ENCODE measurements around the gene MUSTN1. TPM values are rescaled to one million over a fixed set of nuclear protein-coding genes. Genes with fewer than 3 reads are reported as not detected.

Gene MUSTN1
- total RNA-seq (2014; rRNA removed; shearing (Covaris generic); ENCODE audit: low replicate concordance), result 2.4 TPM in 1 of 2 replicates, not detected in the other

DNA sequence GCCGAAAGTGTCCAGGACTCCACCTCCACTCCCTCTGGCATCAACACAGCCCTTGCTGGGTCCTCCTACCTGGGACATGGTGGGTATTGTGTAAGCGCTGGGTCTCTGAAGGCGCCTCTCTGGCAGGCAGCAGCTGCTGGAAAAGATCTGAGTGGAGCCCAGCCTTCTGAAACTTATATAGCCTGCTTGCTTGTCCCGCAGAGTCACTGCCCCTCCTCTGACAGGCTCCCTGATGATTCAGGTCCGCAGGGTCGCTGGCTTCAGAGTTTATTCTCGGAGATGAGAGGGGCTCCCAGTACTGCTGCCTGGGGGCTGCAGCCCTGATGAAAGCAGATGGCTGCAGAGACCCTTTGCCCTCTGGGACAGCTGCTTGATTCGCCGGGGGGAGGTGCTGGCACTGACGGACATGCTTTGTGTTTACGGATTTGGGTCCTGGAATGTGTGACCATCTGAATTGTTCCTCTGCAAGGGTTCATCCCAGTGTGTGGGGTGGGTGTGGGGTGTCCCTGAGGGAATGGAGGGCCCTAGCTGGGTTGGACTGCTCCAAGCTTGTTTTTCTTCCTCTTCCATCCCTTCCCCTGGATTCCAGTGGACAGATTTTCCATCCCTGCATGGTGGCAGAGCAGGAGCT is at the start of gene MUSTN1:
Gene MUSTN1, minus strand, starts transcription at position 149 of the 631 bp plus-strand sequence. Its CDS starts 71 bp downstream, at position 78.
- Histone ChIP-seq H3K27me3 (ENCODE audit: low read length) (no peaks in the 10 kb centered on the region), H3K4me2 (ENCODE audit: low read depth, low read length, poor library complexity, severe bottlenecking) (no peak within 1 kb of the TSS), H3K9ac (ENCODE audit: low read length) (no peak within 1 kb of the TSS), H3K9me2 (replicated peaks; ENCODE audit: insufficient read depth, low read length) (no peaks in the 10 kb centered on the region), H3K9me3 (ENCODE audit: low read length) (no peaks in the 10 kb centered on the region), H3K4me3 (ENCODE audit: low read length) (no peak within 1 kb of the TSS), H2AFZ (ENCODE audit: low read length) (no peak within 1 kb of the TSS), H4K20me1 (ENCODE audit: insufficient read depth, low read depth, low read length) (no peaks in the 10 kb centered on the region), H3K79me2 (ENCODE audit: low read length) (no peaks in the 10 kb centered on the region), H3K4me1 (ENCODE audit: low read length) (no peaks in the 10 kb centered on the region), H3K36me3 (ENCODE audit: insufficient read depth, low read length) (no peaks in the 10 kb centered on the region), H3K27ac (ENCODE audit: low read length) (no peak within 1 kb of the TSS)
- DNase-seq, result no peak

DNA sequence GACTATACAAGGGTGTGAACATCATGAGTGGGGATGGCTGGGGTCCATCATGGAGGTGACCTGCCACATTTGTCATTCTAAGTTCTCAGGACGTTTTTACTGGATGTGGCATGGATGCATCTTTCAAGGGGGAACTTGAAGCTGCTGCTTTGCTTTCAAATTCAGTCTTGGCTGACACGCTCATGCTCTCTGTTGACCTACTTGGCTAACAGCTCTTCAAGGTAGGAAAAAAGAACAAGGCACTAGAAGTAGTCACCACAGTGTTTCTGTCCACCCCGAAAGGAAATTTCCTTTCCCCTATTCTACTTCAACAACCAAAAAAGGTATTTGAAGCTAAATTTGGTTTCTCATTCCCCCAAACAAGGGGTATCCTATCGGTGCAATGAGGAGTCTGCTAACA is 47.6 kb upstream of the MUSTN1 start:
- H3K27ac ChIP-seq (ENCODE audit: low read length), result no peak overlapping the region
- no peaks in the 10 kb centered on the region for H3K9me3 ChIP-seq (ENCODE audit: low read length)
- H3K4me3 ChIP-seq (ENCODE audit: low read length), result no peak overlapping the region
- H3K9ac ChIP-seq (ENCODE audit: low read length), result no peak overlapping the region
- H2AFZ ChIP-seq (ENCODE audit: low read length), result no peak overlapping the region
- no peaks in the 10 kb centered on the region for H3K4me1 ChIP-seq (ENCODE audit: low read length)
- H3K79me2 ChIP-seq (ENCODE audit: low read length), result peaks cover 57% of the 10 kb centered on the region
- H3K4me2 ChIP-seq (ENCODE audit: low read depth, low read length, poor library complexity, severe bottlenecking), result no peak overlapping the region
- no peaks in the 10 kb centered on the region for H4K20me1 ChIP-seq (ENCODE audit: insufficient read depth, low read depth, low read length)
- peaks cover 23% of the 10 kb centered on the region for H3K36me3 ChIP-seq (ENCODE audit: insufficient read depth, low read length)
- no peak for DNase-seq
- no peaks in the 10 kb centered on the region for H3K27me3 ChIP-seq (ENCODE audit: low read length)
- no peaks in the 10 kb centered on the region for H3K9me2 ChIP-seq (replicated peaks; ENCODE audit: insufficient read depth, low read length)

DNA sequence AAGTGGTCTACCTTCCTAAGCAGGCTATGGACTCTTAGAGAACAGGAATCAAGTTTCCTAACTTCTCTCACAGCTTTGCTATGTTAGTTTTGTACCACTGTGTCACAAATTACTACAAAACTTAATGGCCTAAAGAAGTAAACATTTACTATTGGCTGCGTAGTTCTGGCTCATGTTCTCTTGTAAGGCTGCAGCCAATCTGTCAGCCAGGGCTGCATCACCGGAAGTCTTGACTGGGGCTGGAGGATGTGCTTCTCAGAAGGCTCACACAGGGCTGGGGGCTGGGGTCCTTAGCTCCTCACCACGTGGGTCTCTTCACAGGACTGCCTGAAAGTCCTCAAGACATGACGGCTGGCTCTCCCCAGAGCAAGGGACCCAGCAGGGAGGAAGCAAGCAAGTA is 47.1 kb upstream of the MUSTN1 start:
- Histone ChIP-seq H3K4me3 (ENCODE audit: low read length) (no peak overlapping the region), H3K9me2 (replicated peaks; ENCODE audit: insufficient read depth, low read length) (no peaks in the 10 kb centered on the region), H3K4me2 (ENCODE audit: low read depth, low read length, poor library complexity, severe bottlenecking) (no peak overlapping the region), H3K9ac (ENCODE audit: low read length) (no peak overlapping the region), H3K36me3 (ENCODE audit: insufficient read depth, low read length) (peaks cover 23% of the 10 kb centered on the region), H4K20me1 (ENCODE audit: insufficient read depth, low read depth, low read length) (no peaks in the 10 kb centered on the region), H3K27ac (ENCODE audit: low read length) (no peak overlapping the region), H3K4me1 (ENCODE audit: low read length) (no peaks in the 10 kb centered on the region), H2AFZ (ENCODE audit: low read length) (no peak overlapping the region), H3K27me3 (ENCODE audit: low read length) (no peaks in the 10 kb centered on the region), H3K9me3 (ENCODE audit: low read length) (no peaks in the 10 kb centered on the region), H3K79me2 (ENCODE audit: low read length) (peaks cover 57% of the 10 kb centered on the region)
- DNase-seq, result no peak

DNA sequence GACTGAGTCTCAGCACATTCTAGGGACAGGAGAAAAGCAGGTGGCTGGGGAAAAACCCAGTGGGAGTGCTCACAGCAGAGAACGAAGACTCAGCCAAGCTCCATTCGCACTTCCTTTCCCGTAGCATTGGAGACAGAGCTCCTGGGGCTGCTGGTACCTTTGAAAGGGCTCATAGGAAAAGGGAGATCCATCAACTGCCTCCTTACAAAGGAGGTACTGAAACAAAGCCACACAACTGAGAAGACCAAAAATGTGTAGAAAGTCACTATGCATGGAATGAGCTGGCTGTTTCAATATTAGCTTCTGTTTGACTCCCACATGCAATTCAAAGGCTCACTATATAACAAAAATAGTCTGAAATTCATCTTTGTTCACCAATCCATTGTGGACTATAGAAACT is 45.7 kb upstream of the MUSTN1 start:
- DNase-seq, result no peak
- H3K4me1 ChIP-seq (ENCODE audit: low read length), result peaks cover 7% of the 10 kb centered on the region
- no peak overlapping the region for H3K4me2 ChIP-seq (ENCODE audit: low read depth, low read length, poor library complexity, severe bottlenecking)
- H2AFZ ChIP-seq (ENCODE audit: low read length), result no peak overlapping the region
- no peaks in the 10 kb centered on the region for H4K20me1 ChIP-seq (ENCODE audit: insufficient read depth, low read depth, low read length)
- no peak overlapping the region for H3K27ac ChIP-seq (ENCODE audit: low read length)
- no peaks in the 10 kb centered on the region for H3K9me2 ChIP-seq (replicated peaks; ENCODE audit: insufficient read depth, low read length)
- H3K9me3 ChIP-seq (ENCODE audit: low read length), result no peaks in the 10 kb centered on the region
- peaks cover 9% of the 10 kb centered on the region for H3K36me3 ChIP-seq (ENCODE audit: insufficient read depth, low read length)
- H3K27me3 ChIP-seq (ENCODE audit: low read length), result no peaks in the 10 kb centered on the region
- H3K4me3 ChIP-seq (ENCODE audit: low read length), result no peak overlapping the region
- H3K79me2 ChIP-seq (ENCODE audit: low read length), result peaks cover 53% of the 10 kb centered on the region
- no peak overlapping the region for H3K9ac ChIP-seq (ENCODE audit: low read length)

DNA sequence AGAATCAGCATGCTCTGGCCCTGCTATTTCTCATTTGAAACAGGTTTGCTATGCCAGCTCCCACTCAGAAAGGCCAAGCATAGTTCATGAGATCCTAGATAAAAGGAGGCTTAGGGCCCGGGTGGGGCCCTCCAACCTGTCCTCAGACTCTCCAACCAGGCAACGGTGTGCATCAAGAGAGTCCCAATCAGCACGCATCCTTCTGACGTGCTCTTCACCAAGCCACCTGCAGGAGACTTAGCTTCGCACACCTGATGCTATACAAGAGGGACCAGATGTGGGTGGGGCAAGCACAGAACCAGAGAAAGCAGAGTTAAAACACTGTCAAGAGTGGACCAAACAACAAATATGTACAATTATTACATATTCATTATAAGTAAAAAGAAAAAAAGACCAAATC is 45.2 kb upstream of the MUSTN1 start:
- Histone ChIP-seq H3K4me2 (ENCODE audit: low read depth, low read length, poor library complexity, severe bottlenecking) (no peak overlapping the region), H3K79me2 (ENCODE audit: low read length) (peaks cover 53% of the 10 kb centered on the region), H3K9ac (ENCODE audit: low read length) (no peak overlapping the region), H3K9me2 (replicated peaks; ENCODE audit: insufficient read depth, low read length) (no peaks in the 10 kb centered on the region), H3K4me3 (ENCODE audit: low read length) (no peak overlapping the region), H3K9me3 (ENCODE audit: low read length) (no peaks in the 10 kb centered on the region), H3K27me3 (ENCODE audit: low read length) (no peaks in the 10 kb centered on the region), H2AFZ (ENCODE audit: low read length) (no peak overlapping the region), H3K27ac (ENCODE audit: low read length) (no peak overlapping the region), H3K36me3 (ENCODE audit: insufficient read depth, low read length) (peaks cover 4% of the 10 kb centered on the region), H3K4me1 (ENCODE audit: low read length) (peaks cover 11% of the 10 kb centered on the region), H4K20me1 (ENCODE audit: insufficient read depth, low read depth, low read length) (no peaks in the 10 kb centered on the region)
- no peak for DNase-seq

DNA sequence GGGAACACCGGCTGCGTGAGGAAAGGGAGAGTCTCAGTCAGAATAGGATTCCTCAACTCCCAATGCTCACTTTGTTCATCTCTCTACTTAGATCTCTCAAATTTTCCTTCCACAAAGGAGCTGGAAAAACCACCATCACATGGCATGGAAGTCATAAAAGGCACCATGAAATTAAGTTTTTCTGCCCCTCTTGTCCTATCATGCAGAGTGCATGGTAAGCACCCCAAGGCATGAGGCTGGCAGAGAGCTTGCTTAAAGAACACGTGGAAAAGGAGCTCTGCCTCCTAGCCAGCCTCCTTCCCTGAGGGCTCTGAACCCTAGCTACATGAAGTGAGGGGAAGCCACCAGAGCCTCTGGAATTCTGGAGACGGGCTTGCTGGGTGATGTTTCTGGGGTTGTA is 44.8 kb upstream of the MUSTN1 start:
- Histone ChIP-seq H3K9me2 (replicated peaks; ENCODE audit: insufficient read depth, low read length) (no peaks in the 10 kb centered on the region), H4K20me1 (ENCODE audit: insufficient read depth, low read depth, low read length) (no peaks in the 10 kb centered on the region), H3K79me2 (ENCODE audit: low read length) (peaks cover 51% of the 10 kb centered on the region), H3K9me3 (ENCODE audit: low read length) (no peaks in the 10 kb centered on the region), H3K36me3 (ENCODE audit: insufficient read depth, low read length) (no peaks in the 10 kb centered on the region), H3K4me2 (ENCODE audit: low read depth, low read length, poor library complexity, severe bottlenecking) (no peak overlapping the region), H3K27me3 (ENCODE audit: low read length) (no peaks in the 10 kb centered on the region), H3K27ac (ENCODE audit: low read length) (no peak overlapping the region), H3K4me3 (ENCODE audit: low read length) (no peak overlapping the region), H3K4me1 (ENCODE audit: low read length) (peaks cover 15% of the 10 kb centered on the region), H2AFZ (ENCODE audit: low read length) (no peak overlapping the region), H3K9ac (ENCODE audit: low read length) (no peak overlapping the region)
- DNase-seq, result no peak

DNA sequence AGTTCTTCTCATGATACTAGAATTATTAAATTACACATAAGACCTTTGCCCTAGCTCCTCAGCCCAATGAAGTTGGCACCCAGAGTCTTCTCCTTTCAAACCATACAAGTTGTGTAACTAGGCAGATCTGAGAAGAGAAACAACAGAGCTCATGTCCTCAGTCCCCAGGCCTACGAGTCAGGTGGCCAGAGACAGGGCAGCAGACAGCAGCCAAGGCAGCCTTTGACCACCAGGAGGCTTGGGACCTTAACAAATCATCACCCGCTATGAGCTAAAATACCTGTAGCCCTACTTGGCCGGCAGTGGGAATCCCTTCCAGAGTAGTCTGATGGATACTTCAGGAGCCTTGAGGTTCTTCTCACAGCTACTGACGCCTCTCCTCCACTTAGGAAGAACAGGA is 44.3 kb upstream of the MUSTN1 start:
- no peak overlapping the region for H3K9ac ChIP-seq (ENCODE audit: low read length)
- no peaks in the 10 kb centered on the region for H3K9me3 ChIP-seq (ENCODE audit: low read length)
- no peak for DNase-seq
- peaks cover 54% of the 10 kb centered on the region for H3K79me2 ChIP-seq (ENCODE audit: low read length)
- H3K4me2 ChIP-seq (ENCODE audit: low read depth, low read length, poor library complexity, severe bottlenecking), result no peak overlapping the region
- H3K9me2 ChIP-seq (replicated peaks; ENCODE audit: insufficient read depth, low read length), result no peaks in the 10 kb centered on the region
- no peak overlapping the region for H3K27ac ChIP-seq (ENCODE audit: low read length)
- peaks cover 19% of the 10 kb centered on the region for H3K4me1 ChIP-seq (ENCODE audit: low read length)
- no peak overlapping the region for H3K4me3 ChIP-seq (ENCODE audit: low read length)
- no peaks in the 10 kb centered on the region for H3K27me3 ChIP-seq (ENCODE audit: low read length)
- H2AFZ ChIP-seq (ENCODE audit: low read length), result no peak overlapping the region
- no peaks in the 10 kb centered on the region for H3K36me3 ChIP-seq (ENCODE audit: insufficient read depth, low read length)
- no peaks in the 10 kb centered on the region for H4K20me1 ChIP-seq (ENCODE audit: insufficient read depth, low read depth, low read length)

DNA sequence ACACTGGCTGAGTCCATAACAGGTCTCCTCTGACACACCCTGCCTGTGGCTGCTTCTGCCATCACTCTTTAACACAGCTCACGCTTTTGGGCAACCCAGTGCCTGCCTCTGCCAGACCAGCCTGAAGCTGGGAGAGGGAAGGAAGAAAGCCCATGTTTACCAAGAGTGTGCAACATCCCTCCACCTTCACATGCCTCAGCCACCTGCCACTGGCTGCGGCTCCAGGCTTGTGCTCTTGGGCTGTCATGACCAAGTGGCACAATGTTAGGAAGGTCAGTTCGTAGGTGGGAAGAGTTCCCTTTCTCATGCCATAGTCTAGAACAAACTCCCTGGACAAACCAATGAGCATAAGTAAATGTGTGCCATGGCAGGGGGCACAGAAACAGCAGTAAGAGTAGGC is 42.3 kb upstream of the MUSTN1 start:
- no peaks in the 10 kb centered on the region for H4K20me1 ChIP-seq (ENCODE audit: insufficient read depth, low read depth, low read length)

More for the DNA sequence above, 42.3 kb upstream of the MUSTN1 start:
- no peaks in the 10 kb centered on the region for H3K36me3 ChIP-seq (ENCODE audit: insufficient read depth, low read length)
- no peaks in the 10 kb centered on the region for H3K27me3 ChIP-seq (ENCODE audit: low read length)
- no peak overlapping the region for H2AFZ ChIP-seq (ENCODE audit: low read length)
- no peaks in the 10 kb centered on the region for H3K9me2 ChIP-seq (replicated peaks; ENCODE audit: insufficient read depth, low read length)
- no peak overlapping the region for H3K27ac ChIP-seq (ENCODE audit: low read length)
- no peaks in the 10 kb centered on the region for H3K9me3 ChIP-seq (ENCODE audit: low read length)
- no peak overlapping the region for H3K4me2 ChIP-seq (ENCODE audit: low read depth, low read length, poor library complexity, severe bottlenecking)
- no peak overlapping the region for H3K4me3 ChIP-seq (ENCODE audit: low read length)
- DNase-seq, result no peak
- H3K4me1 ChIP-seq (ENCODE audit: low read length), result peaks cover 19% of the 10 kb centered on the region
- H3K79me2 ChIP-seq (ENCODE audit: low read length), result peaks cover 54% of the 10 kb centered on the region
- no peak overlapping the region for H3K9ac ChIP-seq (ENCODE audit: low read length)
